A673 (cell line): Measurements from ENCODE around the gene ZNF277. TPM values are rescaled to one million over a fixed set of nuclear protein-coding genes. Genes with fewer than 3 reads are reported as not detected.

Experiments used
- BruUV-seq: library from RNA; stranded (reverse); fragments of 400-500 nt; replicated peaks from 2 replicates; lab custom pipeline; 2021; lab: Mats Ljungman, UMichigan
- CTCF ChIA-PET: fragments of 300-600 bp; sonication (Branson Sonifier 250); formaldehyde crosslinking; loops from one replicate; lab custom pipeline; 2022; ENCODE audit warnings: antibody characterized with exemption; lab: Charles Lee
- POLR2A ChIA-PET: fragments of 300-600 bp; sonication (Branson Sonifier 250); formaldehyde crosslinking; loops from one replicate; lab custom pipeline; 2022; ENCODE audit warnings: antibody characterized with exemption; ENCODE audit not compliant: low non-redundant PET; lab: Charles Lee
- DNase-seq: peaks from one replicate; pipeline ENCODE4 v3.0.0-alpha.2; 2015; ENCODE audit warnings: low spot score
- H3K27ac ChIP-seq: fragments of 200-600 bp; sonication (generic); 2 replicates; pipeline ENCODE4 v1.5.1; 2016; ENCODE audit warnings: mixed run types, low read depth, mild to moderate bottlenecking, mixed read lengths, antibody characterized with exemption, low read length; ENCODE audit not compliant: poor library complexity, severe bottlenecking
- H3K27me3 ChIP-seq: fragments of 200-600 bp; sonication (generic); replicated peaks from 2 replicates; pipeline ENCODE4 v1.6.1; 2017; ENCODE audit warnings: mixed run types, low read depth, mild to moderate bottlenecking, mixed read lengths, antibody characterized with exemption, low read length; ENCODE audit not compliant: insufficient read depth, poor library complexity
- H3K36me3 ChIP-seq: fragments of 200-600 bp; sonication (generic); 2 replicates; pipeline ENCODE4 v1.6.1; 2016; ENCODE audit warnings: mixed run types, mild to moderate bottlenecking, mixed read lengths, antibody characterized with exemption, low read length; ENCODE audit not compliant: insufficient read depth, poor library complexity, severe bottlenecking
- H3K4me1 ChIP-seq: fragments of 200-600 bp; sonication (generic); 2 replicates; pipeline ENCODE4 v1.6.1; 2017; ENCODE audit warnings: mixed run types, mild to moderate bottlenecking, mixed read lengths, antibody characterized with exemption, low read length; ENCODE audit not compliant: insufficient read depth, poor library complexity, severe bottlenecking
- H3K4me3 ChIP-seq: fragments of 200-600 bp; sonication (generic); 2 replicates; pipeline ENCODE4 v1.5.1; 2016; ENCODE audit warnings: low read depth, mixed run types, mild to moderate bottlenecking, mixed read lengths, low read length; ENCODE audit not compliant: poor library complexity, severe bottlenecking
- H3K9me3 ChIP-seq: fragments of 200-600 bp; sonication (generic); 2 replicates; pipeline ENCODE4 v1.6.1; 2016; ENCODE audit warnings: mixed run types, low read depth, mild to moderate bottlenecking, mixed read lengths, antibody characterized with exemption, low read length; ENCODE audit not compliant: poor library complexity, severe bottlenecking
- EZH2 ChIP-seq: fragments of 200-600 bp; sonication (generic); IDR thresholded peaks from 2 replicates; pipeline ENCODE4 v1.6.1; 2017; ENCODE audit warnings: borderline replicate concordance, low read depth, mild to moderate bottlenecking, mixed read lengths, antibody characterized with exemption, low read length; ENCODE audit not compliant: poor library complexity, severe bottlenecking
- intact Hi-C: fragments of 100-400 bp; cut with micrococcal nuclease; formaldehyde crosslinking; loops from one replicate; pipeline ENCODE4 v1.10.0; 2022; ENCODE audit not compliant: unreplicated experiment
- total RNA-seq: library from RNA; stranded (reverse); gene quantifications from 2 replicates; pipeline ENCODE4 v1.2.3, GENCODE V29; 2021
- TF ChIP-seq, protein P1 (sequence below): fragments of 300-800, 200-600 bp; sonication (generic); conservative IDR thresholded peaks from 2 replicates; pipeline ENCODE4 v1.5.1; 2017; ENCODE audit warnings: low read depth, mild to moderate bottlenecking, antibody characterized with exemption, low read length, moderate library complexity, mixed read lengths

Gene ZNF277
- total RNA-seq, 1 experiment from 2014 or later: 17.7 TPM

DNA sequence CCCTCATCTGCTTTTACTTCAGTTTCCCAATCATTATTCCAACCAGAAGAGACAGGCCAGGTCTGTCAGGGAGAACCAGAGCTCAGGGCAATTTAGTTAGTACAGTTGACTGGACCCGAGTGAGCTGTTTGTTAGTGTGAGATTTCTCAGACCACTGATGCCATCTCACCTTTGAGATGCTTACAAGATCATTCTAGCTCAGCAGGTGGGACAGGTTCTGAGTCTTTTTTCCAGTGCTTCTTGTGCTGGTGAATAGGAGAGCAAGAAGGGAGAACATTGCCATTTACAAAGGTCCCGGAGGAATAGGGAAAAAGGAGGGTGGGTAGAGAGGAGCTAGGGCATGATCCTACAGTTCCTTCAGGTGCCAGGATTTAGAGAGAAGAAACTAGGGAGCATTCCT, 131.4 kb downstream of the ZNF277 start:
- no peak for DNase-seq
- Histone ChIP-seq H3K4me1 (no peaks in the 10 kb centered on the region), H3K9me3 (no peaks in the 10 kb centered on the region), H3K4me3 (no peak overlapping the region), H3K27ac (no peak overlapping the region), H3K36me3 (no peaks in the 10 kb centered on the region), H3K27me3 (no peaks in the 10 kb centered on the region)
- no TSS peak for BruUV-seq
- TF ChIP-seq EZH2: no peak
- TF ChIP-seq, protein P1, sequence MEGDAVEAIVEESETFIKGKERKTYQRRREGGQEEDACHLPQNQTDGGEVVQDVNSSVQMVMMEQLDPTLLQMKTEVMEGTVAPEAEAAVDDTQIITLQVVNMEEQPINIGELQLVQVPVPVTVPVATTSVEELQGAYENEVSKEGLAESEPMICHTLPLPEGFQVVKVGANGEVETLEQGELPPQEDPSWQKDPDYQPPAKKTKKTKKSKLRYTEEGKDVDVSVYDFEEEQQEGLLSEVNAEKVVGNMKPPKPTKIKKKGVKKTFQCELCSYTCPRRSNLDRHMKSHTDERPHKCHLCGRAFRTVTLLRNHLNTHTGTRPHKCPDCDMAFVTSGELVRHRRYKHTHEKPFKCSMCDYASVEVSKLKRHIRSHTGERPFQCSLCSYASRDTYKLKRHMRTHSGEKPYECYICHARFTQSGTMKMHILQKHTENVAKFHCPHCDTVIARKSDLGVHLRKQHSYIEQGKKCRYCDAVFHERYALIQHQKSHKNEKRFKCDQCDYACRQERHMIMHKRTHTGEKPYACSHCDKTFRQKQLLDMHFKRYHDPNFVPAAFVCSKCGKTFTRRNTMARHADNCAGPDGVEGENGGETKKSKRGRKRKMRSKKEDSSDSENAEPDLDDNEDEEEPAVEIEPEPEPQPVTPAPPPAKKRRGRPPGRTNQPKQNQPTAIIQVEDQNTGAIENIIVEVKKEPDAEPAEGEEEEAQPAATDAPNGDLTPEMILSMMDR: no peak
- ChIA-PET CTCF (no interaction called here), POLR2A (no interaction called here)
- intact Hi-C loops: no loop called here

DNA sequence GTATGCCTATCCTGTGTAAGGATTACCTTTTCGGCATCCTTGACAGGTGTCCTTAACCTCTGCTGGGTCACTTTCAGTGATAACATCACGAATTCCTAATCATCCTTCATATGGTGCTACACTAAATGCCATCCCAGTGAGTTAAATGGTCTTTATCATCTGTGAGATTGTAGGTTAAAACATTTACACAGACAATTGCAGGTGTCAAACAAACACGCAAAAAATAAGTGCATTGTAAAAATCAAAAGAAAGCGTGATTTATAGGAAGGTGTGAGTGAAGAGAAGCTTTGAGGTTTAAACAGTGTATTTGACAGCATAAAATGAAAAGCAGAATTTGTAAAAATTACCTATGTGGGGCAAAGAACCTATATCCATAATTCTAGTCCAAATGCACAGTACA, 132.3 kb downstream of the ZNF277 start:
- BruUV-seq: no TSS peak
- POLR2A ChIA-PET: no interaction called here
- Histone ChIP-seq H3K4me3 (no peak overlapping the region), H3K36me3 (peaks cover 6% of the 10 kb centered on the region), H3K4me1 (no peaks in the 10 kb centered on the region), H3K27me3 (no peaks in the 10 kb centered on the region), H3K27ac (no peak overlapping the region), H3K9me3 (no peaks in the 10 kb centered on the region)
- CTCF ChIA-PET: no interaction called here
- intact Hi-C loops: no loop called here
- DNase-seq: no peak
- TF ChIP-seq, protein P1: no peak
- no peak for TF ChIP-seq EZH2

DNA sequence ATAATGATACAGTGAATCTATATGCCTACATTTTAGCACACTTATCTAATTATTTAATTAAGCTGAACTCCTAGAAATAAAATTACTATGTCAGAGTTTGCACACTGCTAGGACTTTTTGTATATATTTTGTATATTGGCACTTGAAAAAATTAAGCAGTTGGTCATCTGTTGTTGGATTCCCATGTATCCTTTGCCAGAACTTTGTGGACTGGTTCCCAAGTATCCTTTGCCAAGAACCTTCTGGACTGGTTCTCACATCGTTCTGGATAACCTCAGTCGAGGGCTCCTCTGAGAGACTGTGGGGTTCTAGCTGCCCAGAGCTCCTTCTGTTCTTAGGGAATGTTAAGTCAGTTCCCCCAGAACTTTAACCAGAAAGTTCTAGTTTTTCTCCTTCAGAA, 135.0 kb downstream of the ZNF277 start:
- ChIA-PET POLR2A (no interaction called here), CTCF (no interaction called here)
- DNase-seq: no peak
- no peaks in the 10 kb centered on the region for H3K9me3 ChIP-seq
- H3K36me3 ChIP-seq: peaks cover 6% of the 10 kb centered on the region
- H3K4me1 ChIP-seq: no peaks in the 10 kb centered on the region
- H3K4me3 ChIP-seq: no peak overlapping the region
- no TSS peak for BruUV-seq
- no peak for TF ChIP-seq EZH2
- TF ChIP-seq, protein P1: no peak
- H3K27ac ChIP-seq: no peak overlapping the region
- H3K27me3 ChIP-seq: no peaks in the 10 kb centered on the region
- intact Hi-C loops: no loop called here
